Lower leg skin (tissue), 4 donors: ENCODE data around the gene FCN3. TPM values are rescaled to one million over a fixed set of nuclear protein-coding genes. Genes with fewer than 3 reads are reported as not detected.

Experiments
- DNase-seq, 2 donors: peaks; one replicate each; pipeline ENCODE4 v3.0.0-alpha.2; 2019; ENCODE audit warnings: low spot score in 2 of 2
- H3K4me3 ChIP-seq: fragments of 200-600 bp; sonication (generic); 2 replicates; pipeline ENCODE4 v1.5.1; 2017; ENCODE audit warnings: mild to moderate bottlenecking, low read depth; ENCODE audit not compliant: poor library complexity, severe bottlenecking
- CTCF ChIP-seq, 3 donors: fragments of 450-650 bp; IDR thresholded peaks; one replicate each; pipeline ENCODE4 v1.5.1; 2016; ENCODE audit warnings: antibody characterized with exemption in 3 of 3, mild to moderate bottlenecking in 3 of 3, moderate library complexity in 2 of 3
- POLR2A ChIP-seq, 2 donors: fragments of 450-650 bp; IDR thresholded peaks; one replicate each; pipeline ENCODE4 v1.6.1; 2016 to 2017; ENCODE audit warnings: antibody characterized with exemption in 2 of 2, mild to moderate bottlenecking in 1 of 2, moderate library complexity in 1 of 2
- WGBS, 2 donors: methylation state at CpG; one replicate each; pipeline ENCODE4 v1.1.5; 2018; 5-methylcytosine and 5-hydroxymethylcytosine counted together
- intact Hi-C: fragments of 100-400 bp; cut with DNase I; formaldehyde crosslinking; loops from one replicate; pipeline ENCODE4 v1.15.0; 2023; ENCODE audit warnings: low total_unique reads
- total RNA-seq, 4 donors: library from RNA; depleted of rRNA; stranded (reverse); fragments of >200 nt; gene quantifications; one replicate each; pipeline ENCODE4 v1.1.0, GENCODE V29; 2016

FCN3 gene
- total RNA-seq, 4 donors from 2014 or later = 1.0 to 6.5 (median 1.7) TPM; not detected in 1

DNA sequence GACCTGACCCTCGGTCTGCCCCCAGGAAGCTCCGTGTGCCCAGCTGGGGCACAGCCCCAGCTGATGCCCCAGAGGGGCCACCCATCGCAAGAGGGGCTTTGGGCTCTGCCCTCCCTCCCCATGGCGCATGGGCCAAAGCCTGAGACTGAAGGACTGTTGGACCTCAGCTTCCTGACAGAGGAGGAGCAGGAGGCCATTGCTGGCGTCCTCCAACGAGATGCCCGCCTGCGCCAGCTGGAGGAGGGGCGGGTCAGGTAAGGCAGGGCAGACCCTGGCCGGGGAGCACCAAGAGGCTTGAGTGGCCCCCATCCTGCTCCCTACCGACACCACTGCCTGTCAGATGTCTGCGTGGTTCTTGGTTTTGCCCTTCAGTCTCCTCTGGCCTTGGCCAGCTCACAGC is 29.4 kb downstream of the FCN3 start:
- TF ChIP-seq CTCF (IDR thresholded peaks at IDR 0.05) (no peak), POLR2A (IDR thresholded peaks at IDR 0.05) (no peak)
- no peak for DNase-seq
- intact Hi-C loops = no loop called here
- no peak overlapping the region for H3K4me3 ChIP-seq
- 82 to 92% methylated on average over 7 to 11 of the region's 12 CpGs for WGBS, 2 donors

GRCh38 chr1:27343639-27344025 is 31.0 kb downstream of the FCN3 start:
- TF ChIP-seq CTCF (IDR thresholded peaks at IDR 0.05) (no peak), POLR2A (IDR thresholded peaks at IDR 0.05) (no peak)
- DNase-seq = no peak
- 40 to 49% methylated on average over 5 of the region's 5 CpGs for WGBS, 2 donors
- no peak overlapping the region for H3K4me3 ChIP-seq
- intact Hi-C loops = no loop called here

- intact Hi-C loops = no loop called here
- 40 to 42% methylated on average over 16 to 31 of the region's 31 CpGs for WGBS, 2 donors
- no peak for DNase-seq
- peak overlapping the region; percentile 12 for H3K4me3 ChIP-seq
- no peak for TF ChIP-seq POLR2A (IDR thresholded peaks at IDR 0.05)
- no peak for TF ChIP-seq CTCF (IDR thresholded peaks at IDR 0.05)
These were observed 31.6 kb downstream of the FCN3 start for GRCh38 chr1:27342778-27343638.

- TF ChIP-seq POLR2A (IDR thresholded peaks at IDR 0.05) (no peak), CTCF (IDR thresholded peaks at IDR 0.05) (no peak)
- intact Hi-C loops = no loop called here
- H3K4me3 ChIP-seq = peak overlapping the region; percentile 11
- DNase-seq = no peak
- WGBS, 2 donors = 49 to 54% methylated on average over 6 to 8 of the region's 8 CpGs
These were observed 32.2 kb downstream of the FCN3 start for GRCh38 chr1:27342391-27342777.

DNA sequence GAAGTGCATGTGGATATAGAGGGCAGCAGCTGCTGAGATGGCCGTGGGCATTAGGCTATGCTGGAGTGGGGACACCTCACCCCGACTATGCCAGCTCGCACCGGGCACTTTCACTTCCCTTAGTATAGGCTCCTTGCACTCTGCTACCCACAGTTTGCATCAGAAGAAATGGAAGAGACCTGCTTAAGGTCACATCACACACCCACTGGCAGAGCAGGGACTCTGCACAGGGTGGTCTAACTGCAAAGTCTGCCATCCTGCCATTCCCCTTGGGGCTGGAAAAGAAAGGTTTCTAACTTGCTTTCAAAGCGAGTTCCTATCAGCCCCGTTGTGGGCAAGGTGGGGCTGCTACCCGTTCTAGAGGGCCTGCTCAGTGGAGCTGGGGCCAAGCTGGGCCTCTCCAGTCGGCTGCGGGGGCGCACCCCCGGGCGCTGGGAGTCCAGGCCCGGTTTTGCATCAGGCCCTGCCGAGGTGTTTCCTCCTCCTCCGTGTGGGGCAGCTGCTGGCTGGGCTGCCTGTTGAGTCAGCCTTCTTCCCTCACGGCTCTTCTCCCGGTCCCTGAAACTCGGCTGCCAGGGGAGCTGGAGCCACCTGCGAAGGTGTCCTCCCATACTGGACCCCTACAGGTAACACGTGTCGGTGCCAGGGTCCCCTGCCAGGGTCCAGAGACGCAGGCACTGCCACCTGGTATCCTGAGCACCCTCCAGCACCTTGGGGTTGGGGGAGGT is 32.9 kb downstream of the FCN3 start, which contains the start of gene SYTL1:
TSS of gene SYTL1 (plus strand) at position 498 of the 728 bp plus-strand sequence. CDS start 3,313 bp downstream, outside the sequence.
- 23 to 32% methylated on average over 13 to 17 of the region's 22 CpGs for WGBS, 2 donors
- peak within 1 kb of the TSS; percentile 11 for H3K4me3 ChIP-seq
- intact Hi-C loops = no loop called here
- no peak for DNase-seq
- TF ChIP-seq CTCF (IDR thresholded peaks at IDR 0.05) (no peak), POLR2A (IDR thresholded peaks at IDR 0.05) (no peak)
